ENCODE data around the gene IGSF9.

The IGSF9 gene

DNA sequence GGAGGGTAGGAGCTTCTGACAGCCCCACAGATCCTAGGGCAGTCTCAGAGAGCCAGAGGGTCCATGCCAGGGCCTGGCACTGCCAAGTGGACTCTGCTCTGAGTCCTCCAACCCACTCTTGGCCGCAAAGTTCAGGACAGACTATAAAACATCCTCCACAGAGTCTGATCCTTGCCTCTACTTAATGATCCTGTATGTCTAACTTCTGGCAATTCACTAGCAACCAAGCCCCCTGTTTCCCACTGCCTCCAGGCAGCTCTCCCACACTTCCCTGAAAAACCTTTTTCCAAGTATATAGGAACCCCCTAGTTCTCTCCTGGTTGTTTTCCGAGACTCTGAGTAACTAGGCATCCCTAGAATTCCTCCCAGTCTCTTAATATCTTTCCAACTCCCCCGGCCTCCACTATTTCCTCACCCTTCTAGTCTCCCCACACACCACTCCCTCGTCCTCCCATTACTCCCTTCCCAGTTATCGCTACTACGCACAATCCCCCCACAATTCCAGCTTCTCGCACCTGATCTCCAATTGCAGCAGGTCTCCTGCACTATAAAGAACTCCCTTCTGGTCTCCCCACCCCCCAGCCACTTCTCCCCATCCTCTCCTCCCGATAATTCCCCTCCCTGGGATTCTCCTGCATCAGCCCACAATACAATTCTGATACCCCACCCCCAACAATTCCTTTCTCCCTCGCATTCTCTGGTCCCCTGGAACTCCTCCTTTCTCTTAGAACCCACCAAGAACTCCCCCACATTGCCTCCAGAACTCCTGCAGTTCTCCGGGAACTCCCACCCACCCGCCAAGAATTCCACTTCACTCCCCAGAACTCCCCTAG is 574 bp downstream of the IGSF9 start:
- DNase-seq: no peak

DNA sequence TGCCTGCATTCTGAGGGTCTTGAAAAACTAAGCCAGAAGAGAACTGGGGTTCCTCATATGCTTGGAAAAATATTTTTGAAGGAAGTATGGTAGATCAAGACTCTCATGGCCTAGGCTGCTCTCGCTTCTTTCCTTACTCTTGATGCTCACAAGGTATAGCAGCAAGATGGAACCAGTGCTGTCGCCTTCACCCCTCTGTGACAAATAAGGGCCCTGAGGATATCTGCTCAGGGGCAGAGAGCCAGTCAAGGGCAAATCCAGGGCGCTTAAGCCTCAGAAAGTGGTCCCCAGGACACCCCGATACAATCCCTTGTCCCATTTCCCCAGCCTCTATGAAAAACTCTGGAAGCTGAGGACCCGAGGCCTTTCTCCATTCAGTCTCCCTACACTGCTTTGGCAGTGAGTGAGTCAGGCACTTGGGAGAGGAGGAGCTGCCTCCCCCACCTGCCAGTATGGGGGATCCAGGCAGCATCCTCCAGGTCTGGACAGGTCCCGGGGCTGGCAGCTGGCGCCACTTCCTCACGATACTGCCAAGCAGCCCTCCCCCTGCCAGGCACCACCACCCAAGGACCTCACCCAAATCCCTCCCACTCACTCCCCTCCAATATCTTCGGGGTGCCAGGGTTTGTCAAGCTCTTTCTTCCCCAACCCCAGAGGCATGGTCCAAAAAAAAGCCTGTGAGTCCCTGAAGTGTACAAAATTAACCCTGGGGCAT is 1.3 kb downstream of the IGSF9 start:
- peak; percentile 29 for DNase-seq

DNA sequence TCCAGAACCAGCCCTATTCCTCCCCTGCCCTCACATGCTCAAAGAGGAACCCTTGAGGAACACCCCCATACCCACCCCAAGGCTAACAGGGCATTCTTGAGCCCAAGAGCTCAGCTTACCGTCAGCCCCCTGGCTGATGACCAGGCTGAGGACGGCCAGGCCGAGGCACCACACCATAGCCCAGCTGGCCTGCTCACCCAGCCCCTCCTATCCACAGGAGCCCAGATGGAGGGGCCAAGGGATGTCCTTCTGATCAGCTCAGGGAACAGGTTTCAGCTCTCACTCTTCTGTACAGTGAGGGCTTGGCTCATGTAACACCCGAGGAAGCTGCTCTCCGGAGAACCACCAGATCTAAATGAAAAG is 2.2 kb downstream of the IGSF9 start:
- DNase-seq: no peak

DNA sequence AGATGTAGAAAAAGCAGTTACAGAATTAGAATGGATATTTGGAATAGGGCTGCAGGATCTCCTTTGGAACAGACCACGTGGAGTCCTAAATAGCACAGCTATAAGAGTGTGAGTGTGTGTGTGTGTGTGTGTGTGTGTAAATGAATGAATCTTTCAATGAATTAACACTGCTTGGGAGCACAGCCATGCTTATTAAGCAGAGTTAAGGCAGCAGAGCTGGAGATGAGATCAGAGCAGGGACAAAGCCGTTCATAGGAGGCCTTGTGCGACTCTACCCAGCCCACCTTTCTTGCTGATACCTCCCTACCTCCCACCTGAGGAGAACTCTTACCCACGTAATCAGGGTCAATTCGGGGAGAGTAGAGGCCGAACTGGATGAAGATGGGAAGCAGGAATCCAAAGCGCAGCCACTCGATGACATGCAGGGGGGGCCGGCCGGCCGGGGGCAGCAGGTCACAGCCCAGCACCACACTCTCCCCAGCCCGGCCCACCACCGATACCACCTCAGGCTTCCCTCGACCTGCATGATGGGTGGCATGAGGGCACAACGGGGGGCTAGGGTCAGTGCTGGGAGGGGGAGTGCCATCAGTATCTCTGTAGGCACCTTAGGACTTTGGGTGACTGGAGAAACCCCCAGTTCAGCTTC is 2.7 kb downstream of the IGSF9 start:
- DNase-seq: no peak

DNA sequence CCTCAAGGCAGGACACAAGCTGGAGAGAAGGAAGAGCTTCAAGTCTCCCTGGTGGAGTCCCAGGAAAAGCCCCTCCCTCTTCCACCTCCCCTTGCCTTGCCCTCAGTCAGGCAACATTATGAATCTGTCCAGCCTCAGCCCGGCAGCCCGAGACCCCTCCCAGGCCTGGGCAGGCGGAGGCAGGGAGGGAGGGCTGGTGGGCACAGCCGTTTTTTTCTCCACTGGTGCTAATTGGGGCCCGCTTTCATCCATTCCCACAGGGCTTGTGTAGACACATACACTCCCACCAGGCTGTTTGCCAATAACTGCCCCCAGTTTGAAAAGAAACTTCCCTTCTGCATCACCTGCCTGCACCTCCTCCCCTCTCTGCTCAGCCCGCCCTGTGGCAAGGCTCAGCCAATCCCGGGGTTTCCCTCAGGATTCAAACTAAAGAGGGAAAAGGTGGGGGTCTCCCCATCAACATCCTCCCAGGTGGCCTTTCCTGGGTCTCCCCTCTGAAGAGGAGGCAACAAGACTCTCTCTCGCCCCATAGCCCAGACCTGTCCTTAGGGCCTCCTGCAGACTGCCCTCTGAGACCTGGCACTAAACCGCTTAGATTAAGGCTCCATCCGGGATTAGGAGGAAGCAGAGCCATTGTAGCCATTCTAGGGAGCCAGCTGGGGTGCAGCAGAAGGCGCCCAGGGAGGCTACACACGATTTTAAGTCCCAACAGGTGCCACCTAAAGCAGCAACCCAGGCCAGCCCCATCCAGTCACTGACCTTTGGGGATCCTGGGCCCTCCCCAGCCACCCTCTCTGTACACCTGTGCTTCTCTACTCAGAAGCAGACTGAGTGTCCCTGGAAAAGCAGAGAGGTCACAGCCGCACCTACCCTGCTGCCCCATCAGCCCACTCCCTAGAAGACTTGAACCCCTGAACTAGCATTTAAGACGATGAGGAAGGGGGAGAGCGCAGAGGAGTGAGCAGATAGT is 3.5 kb downstream of the IGSF9 start:
- DNase-seq: peak; percentile 96

DNA sequence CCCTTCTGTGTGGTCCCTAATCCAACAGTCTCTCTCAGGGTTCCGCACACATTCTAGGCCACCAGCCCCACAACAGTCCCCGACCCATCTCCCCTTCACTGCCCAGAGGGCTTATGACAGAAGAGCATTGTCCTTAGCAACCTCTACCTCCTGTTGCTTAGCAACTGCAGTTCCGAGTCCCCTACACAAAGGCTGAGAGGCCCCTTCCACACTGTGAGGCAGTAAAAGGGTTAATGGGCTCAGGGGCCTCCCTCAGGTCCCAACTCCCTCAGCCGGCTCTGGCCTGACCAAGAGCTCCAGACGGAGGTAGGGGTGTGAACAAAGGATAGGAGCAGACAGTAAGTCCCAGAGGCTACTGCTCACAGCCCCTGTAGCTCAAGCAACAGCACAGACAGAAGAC is 4.3 kb downstream of the IGSF9 start:
- DNase-seq: peak; percentile 24

DNA sequence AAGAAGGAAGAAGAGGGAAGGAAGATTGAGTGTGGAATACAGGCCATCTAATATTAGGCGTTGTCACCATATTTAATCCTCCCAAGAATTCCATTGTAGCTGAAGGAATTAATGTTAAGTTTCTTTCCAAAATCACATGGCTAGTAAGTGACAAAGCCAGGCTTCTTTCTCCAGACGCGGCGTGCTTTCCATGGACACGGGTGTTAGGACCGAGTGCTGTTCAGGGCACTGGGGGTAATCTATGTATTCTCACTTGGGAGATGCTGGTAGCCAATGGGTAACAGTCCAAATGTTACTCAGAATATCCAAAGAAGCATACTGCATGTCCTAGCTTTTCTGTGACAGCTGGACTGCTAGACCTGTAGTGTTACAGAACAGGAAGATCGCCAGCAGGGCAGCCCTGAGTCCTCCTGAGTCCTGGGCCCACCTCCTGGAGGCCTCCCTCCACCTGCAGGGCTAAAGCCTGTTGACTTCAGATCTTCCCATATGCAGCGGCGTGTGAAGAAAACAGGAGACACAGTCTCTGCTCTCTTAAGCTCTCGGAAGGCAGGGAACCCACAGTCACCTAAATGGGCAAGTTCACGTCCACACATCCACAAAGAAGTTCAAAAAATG is 5.3 kb downstream of the IGSF9 start:
- no peak for DNase-seq

DNA sequence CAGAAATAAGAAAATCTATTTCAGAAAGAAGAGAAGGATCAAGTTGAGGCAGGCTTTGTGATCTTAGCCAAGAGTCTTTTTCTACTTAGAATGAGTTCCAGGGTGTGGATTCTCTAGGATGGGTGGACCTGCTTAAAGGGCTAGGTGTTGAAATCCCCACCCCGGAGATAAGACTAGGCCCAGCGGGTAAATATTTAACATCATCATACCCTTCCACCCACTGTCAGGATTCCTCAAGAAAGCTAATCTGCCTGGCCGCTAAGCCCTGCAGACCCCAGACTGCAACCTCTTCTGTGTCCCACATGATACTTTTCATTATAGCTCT is 5.8 kb downstream of the IGSF9 start:
- DNase-seq: no peak

DNA sequence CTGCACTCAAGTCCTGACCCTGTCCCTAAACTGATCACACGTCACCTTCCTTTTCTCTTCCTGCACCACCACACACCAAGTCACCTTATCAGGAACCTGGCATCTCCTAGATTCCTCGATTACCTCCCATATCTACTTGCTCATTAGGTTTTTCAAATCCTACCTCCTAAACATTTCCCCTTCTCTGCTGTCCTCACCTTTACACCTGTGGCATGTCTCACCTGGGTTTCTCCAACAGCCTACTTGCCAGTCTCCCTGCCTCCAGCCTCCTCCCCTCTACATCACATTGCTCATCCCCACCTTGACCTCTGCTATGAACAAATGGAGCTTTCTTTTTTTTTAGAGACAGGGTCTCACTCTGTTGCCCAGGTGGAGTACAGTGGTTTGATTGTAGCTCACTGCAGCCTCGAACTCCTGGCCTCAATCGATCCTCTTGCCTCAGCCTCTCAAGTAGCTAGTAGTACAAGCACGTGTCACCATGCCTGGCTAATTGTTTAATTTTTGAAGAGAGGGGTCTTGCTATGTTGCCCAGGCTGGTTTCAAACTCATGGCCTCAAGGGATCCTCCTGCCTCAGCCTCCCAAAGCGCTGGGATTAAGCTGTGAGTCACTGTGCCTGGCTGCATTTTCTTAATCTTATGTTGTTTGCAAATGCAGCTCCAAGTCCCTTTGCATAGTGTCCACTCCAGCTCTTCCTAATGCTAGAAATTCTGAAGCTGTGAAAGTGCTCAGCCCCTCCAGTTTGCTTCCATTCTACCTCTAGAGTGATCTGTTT is 6.3 kb downstream of the IGSF9 start:
- DNase-seq: no peak

DNA sequence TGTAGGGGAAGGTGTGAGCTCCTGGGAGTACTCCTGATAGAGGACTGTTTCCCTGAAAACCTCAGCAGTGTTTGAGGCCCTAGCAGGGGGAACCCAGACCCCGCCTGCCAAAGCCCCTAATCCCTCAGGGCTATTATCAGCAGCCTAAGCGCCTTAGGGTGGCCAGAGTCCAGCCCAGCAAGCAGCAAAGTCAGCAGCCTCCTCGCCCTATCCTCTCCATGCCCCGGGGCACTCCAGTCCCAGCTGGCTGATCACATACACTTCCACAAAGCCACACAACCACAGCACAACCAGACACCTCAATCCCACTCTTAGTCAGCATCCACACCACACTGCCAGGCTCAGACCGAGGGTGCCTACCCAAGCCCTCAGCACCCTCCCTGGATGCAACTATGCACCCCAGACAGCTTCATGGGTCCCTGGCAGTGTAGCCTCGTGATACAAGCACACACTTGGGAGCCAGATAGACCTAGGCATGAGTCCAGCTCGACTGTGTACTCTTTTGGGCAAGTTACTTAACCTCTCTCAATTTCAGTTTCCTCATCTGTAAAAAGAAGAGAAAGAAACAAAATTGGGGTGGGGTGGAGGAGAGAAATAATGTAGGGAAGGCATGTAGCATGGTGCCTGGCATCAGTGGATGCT is 7.1 kb downstream of the IGSF9 start:
- DNase-seq: no peak

DNA sequence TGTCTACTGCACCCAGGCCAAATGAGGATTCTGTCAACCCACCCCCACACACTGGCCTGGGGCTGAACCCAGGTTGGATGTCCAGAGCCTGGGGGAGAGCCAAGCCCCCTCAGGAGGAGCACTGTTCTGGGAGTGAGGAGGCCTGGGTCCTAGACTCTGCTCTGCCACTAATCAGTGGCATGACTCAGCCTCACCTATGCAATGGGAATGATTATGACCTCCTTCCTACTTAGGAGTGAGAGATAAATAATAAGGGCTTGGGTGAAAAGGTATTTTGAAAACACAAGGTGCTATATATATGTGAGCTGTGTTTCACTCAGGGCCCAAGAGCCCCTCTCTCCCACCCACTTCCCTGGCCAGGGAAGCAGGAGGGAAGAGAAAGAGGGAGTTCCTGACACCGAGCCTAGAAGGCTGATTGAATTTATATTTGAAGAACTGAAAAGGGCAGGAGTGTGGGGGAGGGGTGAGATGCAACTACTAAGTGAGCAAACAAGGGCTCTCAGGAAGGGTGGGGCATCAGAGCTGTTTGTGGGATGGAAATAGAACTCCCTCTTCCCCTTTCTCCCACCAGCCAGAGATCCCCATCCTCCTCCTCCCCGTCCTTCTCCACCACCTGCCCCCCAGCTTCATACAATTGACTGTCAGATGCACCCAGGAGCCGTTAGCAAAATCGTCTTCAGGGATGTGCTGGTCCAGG is 8.2 kb downstream of the IGSF9 start:
- peak; percentile 28 for DNase-seq

DNA sequence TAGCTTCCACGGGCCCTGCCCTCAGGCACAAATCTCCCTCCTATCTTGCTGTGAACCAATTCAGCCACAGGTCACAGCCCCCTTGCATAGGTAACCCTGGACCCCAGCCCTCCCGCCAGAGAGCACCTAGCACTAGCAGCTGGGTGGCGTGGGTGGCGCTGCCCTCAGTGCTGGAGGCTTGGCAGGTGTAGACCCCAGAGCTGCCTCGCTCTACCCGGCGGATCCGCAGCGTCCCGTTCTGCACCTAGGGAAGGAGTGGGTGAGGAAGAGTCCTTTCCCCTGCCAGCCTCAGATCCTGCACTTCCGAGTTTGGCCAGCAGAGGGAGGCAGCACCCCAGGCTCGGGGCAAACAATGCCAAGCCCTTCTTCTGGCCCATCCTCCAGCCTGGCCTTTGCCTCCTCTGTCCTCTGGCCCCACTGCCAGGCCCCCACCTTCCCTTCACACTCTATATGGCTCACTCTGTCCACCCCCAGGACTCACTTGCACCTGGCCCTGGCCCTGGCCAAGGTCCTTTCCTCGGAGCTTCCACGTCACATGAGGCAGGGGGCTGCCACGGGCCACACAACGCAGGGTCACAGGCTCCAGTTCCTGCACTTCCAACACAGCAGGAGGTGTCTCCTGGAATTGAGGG is 9.0 kb downstream of the IGSF9 start:
- DNase-seq: peak; percentile 54

DNA sequence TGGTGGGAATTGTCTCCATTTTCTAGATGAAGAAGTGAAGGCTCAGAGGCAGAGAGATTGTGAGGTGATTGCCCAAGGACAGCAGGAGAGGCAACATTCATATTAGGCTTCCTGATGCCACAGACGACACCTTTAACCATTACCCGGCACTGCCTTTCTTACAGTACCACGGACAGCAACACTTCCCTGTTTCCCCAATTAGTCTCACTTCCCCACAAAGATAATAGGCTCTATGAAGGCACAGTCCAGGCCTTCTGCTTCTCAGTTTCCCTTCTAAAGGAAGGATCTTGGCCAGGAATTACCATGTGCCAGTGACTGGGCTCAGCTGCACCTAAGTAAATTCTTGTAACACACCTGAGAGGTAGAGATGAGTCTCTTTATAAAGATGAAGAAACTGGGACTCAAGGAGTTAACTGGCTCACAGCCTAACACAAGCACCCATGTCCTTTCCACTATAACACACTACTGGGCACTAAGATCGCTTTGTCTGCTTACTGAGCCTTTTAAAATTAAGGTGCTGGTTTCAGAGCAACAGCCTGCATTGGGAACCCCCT is 9.6 kb downstream of the IGSF9 start:
- no peak for DNase-seq

DNA sequence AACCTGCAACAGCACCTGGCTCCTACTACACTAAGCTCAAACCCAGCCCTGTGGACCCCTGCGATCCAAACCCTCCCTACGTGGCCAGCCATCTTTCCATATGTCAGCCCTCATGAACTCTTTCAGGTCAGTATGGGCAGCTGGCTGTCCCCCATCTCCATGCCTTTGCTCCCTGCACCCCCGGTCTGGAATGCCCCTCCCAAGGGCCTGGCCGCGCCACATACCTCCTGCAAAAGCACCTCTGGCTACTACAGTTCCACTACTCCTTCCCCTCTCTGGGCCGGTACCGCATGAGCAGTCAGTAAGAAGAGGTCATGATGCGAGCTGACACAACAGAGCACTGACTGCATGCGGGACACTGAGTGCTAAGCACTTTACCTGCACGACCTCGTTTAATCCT is 10.1 kb downstream of the IGSF9 start:
- DNase-seq: no peak

DNA sequence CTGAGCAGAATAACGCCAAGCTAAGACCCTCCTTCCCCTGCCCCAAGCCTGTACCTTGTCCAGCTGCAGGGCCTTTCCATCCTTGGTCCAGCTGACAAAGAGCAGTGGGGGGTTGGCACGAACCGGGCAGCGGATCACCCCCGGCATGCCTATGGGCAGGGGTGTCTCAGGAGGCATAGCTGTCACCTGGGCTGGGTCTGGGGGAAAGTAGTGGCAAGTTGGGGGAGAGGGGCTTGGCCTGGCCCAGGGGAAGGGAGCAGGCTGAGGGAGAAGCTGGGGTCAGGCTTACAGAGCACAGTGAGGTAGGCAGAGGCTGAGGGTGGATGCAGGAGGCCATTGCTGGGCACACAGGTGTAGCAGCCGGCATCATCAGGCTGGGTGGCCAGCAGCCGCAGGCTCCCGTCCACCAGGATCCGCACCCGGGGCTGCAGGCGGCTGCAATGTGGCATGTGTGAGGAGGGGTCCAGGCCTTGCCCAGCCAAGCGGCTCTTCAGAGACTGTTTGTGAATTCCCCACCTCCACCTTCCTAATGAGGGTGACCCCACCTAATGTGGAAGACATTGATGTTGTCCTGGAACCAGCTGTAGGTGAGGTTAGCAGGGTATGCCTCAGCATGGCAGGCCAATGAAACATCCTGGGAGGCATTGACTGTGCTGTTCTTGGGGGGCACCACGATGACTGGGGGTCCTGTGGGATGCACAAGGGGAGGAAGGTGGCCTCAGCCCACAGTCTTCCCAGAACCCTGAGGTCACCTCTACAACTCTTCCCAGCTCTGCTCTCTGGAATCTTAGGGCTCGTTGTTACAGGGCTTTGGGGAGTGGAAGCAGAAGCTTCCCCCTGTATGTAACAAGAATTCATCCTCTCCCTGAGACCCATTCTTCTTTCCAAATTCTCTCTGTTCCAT is 11.0 kb downstream of the IGSF9 start:
- DNase-seq: no peak

DNA sequence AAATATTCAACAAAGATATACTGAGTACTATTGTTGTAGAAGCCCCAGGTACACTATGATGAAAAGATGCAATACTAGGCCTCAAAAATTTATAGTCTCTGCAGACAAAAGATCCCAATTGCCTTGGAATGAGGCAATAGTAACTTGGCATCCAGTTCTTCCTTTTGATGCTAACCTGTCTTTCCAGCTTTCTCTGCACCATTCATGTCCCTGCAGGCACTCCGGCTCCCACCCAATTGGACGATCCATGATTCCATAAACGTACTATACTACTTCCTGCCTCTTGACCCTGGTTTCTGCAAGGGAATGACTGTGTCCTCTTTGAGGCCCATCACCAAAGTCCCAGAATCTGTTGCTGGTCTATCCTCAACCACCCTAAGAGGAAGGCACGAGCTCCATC is 12.1 kb downstream of the IGSF9 start:
- DNase-seq: no peak

DNA sequence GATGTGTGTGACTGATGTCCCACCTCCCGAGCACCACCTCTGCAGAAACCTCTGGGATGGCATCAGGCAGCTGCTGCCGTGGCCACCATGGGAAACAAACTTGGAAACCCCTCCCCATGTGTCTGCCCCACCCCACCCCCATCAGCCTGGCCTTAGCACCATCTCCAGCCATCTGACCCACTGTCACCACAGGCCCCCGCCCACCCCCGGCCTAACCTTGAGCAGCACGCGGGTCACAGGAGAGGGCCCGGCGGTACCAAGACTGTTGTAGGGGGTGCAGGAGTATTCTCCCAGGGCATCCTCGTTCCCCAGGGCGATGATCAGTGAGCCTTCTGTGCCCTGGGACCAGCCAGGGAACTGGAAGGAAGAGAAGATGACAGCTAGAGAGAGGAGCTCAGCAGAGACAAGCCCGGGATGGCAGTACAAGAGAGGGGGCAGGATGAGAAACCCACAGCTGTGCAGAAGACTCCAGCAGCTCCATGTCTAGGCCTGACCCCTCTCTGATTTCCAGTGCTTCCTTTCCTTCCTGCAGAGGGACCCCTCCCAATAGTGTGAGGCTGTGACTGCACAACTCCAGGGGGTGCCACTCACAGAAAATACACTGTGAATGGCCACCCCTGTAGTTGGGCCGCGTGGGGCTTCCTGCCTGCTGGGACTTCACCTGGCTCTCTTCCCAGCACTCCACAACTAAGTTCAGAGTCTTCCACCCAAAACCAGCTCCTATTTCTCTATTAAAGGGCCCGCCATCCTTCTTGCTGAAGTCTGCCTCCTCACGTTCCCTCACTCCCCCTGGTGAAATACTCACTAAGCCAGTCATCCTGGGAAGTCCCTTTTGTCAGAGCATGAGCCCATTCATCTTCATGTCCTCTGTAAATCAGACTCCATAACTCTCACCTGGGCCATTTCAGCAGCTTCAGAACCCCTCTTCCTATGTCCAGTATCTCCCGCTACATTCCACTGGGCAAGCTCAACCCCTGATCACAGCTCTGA is 12.8 kb downstream of the IGSF9 start:
- no peak for DNase-seq

Data from NCI-H1436 (cell line).